ENCODE measurements around the gene SCAPER.

Gene SCAPER

DNA sequence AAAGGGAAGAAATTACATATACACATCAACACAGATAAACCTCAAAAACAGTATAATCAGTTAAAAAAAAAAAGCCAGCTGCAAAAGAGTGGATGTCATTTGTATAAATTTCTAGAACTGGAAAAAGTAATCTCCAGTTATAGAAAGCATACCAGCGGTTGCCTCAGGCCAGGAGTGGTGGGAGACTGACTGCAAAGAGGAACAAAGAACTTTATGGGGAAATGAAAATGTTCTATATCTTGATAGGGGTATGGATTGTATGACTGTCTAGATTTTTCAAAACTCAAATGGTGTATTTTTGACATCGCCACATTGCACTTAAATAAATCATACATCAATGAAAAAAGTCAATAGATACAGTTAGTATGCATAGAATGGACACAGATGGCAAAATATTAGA, 241.6 kb downstream of the SCAPER start:
- DNase-seq: no peak

DNA sequence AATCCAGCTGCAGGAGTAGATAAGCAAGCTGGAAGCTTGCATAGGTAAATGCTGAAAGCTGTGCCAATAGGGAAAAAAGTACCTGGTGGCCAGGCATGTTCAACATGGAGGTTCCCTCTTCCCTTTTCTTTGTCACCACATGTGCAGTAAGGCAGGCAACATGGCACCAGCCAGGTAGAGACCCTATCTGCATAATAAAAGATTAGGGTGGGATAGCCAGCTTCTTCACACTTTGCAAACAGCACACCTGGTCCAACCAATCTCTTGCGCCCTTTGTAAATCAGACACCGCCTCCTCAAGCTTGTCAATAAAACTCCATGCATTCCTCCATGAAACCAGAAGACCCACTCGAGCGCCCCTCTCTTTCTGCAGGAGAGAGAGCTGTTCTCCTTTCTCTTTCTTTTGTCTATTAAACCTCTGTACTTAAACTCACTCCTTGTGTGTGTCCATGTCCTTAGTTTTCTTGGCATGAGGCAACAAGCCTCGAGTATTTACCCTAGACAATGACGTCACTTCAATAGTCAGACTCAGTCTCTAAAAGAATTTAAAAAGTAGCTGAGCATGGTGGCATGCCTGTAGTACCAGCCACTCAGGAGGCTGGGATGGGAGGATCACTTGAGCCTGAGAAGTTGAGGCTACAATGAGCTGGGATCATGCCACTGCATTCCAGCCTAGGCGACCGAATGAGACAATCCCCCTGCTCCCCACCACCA, 256.3 kb downstream of the SCAPER start:
- DNase-seq: no peak

DNA sequence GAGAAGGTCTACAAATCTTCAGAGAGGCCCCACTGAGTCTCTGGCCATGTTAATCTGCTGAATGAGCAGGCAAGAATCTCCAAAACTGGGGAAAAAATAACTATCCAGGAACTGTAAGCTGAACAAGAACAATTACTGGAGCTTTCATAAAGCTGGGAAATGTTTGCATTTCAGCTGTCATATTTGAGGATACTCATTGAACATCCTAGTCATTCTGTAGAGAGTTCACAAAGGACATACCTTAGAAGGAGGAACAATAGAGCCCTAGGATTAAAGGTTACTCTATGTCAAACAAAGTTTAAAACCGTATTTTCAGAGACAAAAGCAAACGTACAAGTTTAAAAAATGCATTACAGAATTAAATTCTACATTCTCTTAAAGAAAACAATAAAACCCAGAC, 257.5 kb downstream of the SCAPER start:
- DNase-seq: no peak

DNA sequence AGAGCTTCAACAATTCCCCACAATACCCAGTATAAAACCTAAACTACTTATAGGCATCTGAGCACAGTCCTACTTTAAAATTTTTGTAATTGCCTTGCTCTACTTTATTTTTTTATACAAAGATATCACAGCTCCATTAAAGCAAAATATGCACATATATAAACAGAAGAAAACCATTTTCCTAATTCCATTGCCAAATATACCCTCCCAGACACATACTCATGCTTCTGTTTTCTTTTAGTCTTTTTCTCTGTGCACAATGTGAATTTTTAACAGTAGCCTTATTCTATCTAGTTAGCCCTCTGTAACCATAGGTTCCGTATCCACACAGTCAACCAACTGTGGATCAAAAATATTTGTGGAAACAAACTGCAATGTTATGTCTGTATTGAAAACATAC, 260.5 kb downstream of the SCAPER start:
- DNase-seq: no peak

DNA sequence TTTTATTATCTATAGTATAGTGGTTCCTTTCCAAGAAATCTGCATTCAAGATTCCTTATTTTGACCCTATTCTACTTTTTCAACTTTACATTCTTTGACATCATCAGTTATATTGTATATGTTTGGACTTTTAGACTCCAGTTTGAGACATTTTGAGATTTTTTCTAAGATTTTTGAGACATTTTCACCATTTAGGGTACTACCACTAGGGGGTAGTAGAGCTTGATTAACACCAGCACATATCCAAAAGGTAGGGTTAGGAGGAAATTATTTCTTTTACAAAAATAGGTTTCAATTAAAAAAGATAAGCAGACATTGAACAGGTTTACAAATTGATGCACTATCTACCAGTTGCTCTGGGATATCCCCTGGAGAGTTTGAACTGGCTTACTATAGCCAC, 262.5 kb downstream of the SCAPER start:
- no peak for DNase-seq

DNA sequence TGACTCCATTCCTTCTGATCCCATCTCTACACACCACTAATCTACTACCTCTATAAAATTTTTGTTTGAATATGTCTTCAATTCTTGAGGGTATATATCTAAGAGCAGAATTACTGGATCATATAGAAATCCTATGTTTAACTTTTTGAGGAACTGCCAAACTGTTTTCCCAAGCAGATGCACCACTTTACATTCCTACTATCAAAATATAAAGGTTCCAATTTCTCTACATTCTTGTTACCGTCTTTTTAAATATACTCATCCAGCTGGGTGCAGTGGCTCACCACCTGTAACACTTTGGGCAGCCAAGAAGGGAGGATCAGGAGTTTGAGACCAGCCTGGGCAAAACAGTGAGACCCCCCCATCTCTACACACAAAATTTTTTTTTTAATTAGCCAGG, 268.0 kb downstream of the SCAPER start:
- DNase-seq: no peak

DNA sequence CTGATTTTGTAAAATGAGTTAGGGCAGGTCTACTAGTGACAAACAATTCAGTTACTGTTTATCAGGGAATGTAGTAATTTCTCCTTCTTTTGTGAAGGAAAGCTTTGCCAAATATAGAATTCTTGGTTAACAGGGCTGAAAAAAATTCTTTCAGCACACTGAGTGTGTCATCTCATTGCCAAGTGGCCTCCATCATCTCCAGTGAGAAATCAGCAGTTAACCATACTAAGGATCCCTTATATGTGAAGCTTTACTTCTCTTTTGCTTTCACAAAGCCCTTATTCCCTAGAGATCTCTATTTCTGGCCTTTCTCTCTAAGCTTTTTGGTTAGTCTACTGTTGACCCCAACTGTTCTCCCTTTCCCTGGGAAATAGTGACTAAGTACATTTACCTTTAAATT, 269.1 kb downstream of the SCAPER start:
- no peak for DNase-seq

DNA sequence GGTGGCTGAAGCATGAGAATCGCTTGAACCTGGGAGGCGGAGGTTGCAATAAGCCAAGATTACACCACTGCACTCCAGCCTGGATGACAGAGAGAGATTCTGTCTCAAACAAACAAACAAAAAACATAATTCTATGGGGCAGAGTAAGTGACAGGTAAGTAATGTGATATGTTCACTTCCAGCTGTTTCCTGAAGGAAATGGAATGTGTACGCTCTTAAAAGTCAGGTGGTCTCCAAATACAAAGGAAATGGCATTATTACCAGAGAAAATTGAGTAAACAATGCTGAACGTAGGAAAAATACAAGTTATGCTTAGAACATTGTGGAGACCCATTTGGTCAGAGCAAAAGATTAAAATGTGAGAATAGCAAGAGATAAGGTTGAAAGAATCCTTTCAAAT, 278.5 kb downstream of the SCAPER start:
- no peak for DNase-seq

DNA sequence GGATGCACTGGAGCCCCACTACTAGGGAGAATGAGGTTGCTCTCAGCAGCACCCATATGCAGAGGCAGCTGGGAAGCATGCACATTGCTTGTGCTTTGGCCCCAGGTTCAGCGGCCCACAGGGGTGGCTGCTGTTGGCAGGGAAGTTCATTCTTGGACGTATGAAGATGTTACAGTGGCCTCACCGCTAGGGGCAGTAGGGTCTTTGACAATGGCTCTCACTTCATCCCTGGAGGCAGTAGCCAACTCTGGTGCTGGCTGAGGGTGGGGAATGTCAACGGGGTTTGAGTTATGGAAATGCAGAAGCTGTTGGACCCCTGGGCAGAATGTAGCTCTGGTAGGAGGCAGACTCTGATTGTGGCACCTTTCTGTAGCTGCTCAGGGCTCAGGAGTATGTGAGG, 279.9 kb downstream of the SCAPER start:
- DNase-seq: no peak

DNA sequence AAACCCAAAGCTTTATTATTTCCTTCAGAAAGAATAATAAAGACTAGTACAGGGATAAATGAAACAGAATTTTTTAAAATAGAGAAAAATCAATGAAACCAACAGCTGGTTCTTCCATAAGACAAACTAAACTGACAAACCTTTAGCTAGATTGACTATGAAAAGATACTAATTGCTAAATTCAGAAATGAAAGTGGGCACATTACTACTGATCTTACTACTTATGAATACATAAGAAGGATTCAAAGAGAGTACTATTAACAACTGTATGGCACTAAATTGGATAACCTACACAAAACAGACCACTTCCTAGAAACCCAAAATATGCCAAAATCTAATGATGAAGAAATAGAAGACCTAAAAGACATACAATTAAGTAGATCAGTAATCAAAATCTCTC, 290.4 kb downstream of the SCAPER start:
- DNase-seq: no peak

DNA sequence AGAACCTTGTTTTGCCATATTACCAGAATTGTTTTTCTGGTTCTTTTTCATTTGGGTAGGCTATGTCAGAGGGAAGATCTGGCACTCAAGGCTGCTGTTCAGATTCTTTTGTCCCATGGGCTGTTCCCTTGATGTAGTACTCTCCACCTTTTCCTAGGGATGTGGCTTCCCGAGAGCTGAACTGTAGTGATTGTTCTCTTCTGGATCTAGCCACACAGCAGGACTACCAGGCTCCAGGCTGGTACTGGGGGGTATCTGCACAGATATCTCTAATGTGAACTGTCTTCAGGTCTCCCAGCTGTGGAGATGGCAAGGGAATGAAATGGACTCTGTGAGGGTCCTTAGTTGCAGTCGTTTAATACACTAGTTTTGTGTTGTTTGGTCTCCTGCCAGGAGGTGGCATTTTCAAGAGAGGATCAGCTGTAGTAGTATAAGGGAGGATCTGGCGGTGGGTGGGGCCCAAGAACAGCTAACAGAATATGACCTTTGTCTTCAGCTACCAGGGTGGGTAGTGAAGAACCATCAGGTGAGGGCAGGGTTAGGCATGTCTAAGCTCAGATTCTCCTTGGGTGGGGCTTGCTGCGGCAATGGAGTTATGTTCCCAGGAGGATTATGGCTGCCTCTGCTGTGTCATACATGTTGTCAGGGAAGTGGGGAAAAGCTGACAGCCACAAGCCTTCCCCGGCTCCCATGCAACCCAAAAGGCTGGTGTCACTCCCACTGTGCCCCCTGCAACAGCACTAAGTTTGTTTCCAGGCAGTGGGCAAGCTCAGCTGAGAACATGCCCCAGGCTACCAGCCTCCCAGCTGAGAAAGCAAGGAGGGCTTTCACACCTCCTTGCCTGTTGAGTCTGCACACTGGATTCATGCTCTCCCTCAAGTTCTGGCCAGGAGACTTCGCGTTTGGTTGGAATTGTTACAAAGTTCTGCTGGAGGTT, 316.1 kb downstream of the SCAPER start:
- no peak for DNase-seq

DNA sequence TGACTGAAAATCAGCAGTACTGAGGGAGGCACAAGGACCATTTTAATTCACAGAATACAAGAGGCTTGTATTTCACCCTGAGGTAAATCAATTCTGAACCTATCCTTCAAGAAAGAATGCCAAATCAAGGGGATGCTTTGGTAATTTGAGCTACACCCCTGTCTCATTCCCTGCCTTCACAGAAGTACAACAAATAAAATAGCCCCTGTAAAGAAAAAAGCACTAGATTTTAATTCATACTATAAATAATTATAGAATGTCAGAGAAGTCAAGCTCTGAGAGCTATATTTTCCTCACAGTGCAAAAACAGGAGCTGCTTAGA, 319.6 kb downstream of the SCAPER start:
- no peak for DNase-seq

DNA sequence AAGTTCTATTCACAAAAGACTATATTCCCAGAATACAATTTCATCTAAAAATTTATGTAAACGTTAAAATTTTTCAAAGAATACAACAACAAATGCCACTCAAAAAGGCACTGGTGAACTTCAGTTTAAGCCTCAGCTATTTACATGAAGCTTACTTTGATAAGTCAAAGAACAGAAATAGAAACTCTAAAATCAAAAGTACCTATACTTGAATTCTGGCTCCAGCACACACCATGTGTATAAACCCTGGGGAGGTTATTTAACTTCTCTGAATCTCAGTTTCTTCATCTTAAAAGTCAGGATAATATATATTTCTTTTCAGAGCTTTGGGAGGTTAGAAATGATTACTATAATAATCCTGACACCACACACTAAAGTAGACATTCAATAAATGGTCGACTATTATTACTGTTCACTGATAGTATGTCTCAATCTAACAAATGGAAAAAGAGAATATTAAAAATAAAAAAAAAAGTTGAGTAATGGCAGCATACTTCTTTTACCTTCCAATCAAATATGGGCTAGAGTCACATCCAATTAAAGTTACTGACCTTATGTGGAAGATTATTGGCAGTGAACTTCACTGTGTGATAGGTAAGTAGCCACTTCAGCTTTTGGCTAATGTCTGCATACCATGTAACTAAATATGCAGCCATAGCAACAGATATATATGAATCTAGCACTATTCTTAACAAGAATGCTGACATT, 320.1 kb downstream of the SCAPER start:
- DNase-seq: no peak

DNA sequence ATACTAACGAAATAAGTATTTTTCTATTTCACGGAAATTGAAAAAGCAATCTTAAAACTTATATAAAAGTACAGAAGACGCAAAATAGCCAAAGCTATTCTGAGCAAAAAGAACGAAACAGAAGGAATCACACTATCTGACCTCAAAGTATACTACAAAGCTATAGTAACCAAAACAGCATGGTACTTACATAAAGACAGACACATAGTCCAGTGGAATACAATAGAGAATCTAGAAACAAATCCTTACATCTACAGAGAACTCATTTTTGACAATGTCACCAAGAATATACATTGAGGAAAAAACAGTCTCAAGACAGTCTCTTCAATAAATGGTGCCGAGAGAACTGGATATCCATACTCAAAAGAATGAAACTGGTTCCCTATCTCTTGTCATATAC, 322.6 kb downstream of the SCAPER start:
- no peak for DNase-seq

DNA sequence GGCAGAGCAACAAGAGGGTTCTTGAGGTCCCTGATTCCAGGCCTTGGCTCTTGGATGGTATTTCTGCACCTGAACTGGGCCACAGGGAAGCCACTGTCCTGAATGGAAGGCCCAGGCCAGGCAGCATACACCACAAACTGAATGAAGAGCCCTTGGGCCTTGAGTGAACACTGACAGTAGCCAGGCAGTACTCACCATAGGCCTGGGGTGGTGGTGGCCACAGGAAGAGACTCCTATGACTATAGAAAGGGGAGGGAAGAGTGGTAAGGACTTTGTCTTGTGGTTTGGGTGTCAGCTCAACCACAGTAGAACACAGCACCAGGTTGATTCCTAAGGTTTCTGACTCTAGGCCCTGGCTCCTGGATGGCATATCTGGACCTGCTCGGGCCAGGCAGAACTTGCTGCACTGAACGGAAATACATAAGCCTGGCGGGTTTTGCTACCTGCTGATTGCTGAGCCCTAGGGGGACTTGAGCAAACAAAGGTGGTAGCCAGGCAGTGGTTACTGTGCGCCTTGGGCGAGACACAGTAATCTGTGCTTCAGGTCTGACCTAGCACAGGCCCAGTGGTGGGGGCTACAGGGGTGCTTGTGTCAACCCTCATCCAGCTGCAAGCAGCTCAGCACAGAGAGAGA, 327.1 kb downstream of the SCAPER start:
- no peak for DNase-seq

DNA sequence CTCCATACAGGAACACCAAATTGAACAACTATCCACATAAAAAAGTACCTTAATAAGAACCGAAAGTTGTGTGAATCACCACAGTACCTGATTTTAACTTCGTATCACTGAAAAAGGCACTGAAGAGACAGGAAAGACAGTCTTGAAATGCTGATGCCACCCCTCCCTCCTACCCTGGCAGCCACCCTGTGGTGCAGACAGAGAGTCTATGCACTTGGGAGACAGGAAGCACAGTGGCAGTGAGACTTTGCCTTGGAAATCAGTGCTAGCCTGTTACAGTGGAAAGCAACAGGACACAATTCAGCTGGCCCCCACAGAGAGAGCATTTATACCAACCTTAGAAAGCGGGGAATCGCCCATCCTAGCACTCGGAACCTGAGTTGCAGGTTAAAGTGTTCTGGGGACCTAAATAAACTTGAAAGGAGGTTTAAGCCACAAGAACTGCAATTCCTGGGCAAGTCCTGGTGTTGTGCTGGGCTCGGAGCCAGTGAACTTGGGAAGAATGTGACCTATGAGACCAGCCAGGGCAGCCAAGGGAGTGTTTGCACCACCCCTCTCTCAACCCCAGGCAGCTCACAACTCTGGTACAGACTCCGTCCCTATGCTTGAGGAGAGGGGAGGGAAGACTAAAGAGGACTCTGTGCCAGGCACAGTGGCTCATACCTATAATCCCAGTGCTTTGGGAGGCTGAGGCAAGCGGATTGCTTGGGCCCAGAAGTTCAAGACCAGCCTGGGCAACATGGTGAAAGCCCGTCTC, 328.4 kb downstream of the SCAPER start:
- DNase-seq: peak; percentile 39

DNA sequence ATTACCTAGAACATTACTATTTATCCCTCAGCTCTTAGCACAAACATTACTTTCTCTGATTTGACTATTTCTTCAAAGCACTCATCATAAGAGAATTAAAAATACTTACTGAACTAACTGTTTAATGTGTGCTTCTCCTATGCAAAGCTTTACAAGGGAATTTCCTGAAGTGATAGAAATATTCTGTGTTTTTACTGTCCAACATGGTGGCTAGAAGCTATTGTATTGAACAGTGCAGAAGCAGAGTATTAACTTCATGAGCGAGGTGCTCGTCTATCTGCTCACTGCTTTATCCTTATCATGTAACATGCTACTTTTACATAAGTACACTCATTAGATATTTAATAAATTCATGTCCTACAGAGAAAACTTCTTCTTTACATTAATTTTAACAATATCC, 329.5 kb downstream of the SCAPER start:
- DNase-seq: no peak

DNA sequence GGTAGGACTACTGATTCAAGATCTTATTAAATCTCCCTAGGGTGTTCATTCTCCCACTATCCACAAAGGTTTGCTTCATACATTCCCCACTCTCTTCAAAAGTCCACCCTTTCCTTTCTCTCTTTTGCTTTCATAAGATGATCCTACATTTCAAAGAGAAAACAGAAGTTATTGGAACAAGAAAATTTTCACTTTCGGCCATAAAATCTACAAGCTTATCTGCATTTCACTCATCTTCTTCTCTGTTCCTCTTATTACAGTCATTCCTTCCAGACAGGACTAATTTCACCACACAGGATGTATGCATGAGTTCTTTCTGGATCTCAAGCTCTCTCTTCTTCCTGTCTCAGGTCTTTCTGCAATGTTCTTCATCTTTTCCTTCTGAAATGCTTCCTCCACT, 329.9 kb downstream of the SCAPER start:
- no peak for DNase-seq

DNA sequence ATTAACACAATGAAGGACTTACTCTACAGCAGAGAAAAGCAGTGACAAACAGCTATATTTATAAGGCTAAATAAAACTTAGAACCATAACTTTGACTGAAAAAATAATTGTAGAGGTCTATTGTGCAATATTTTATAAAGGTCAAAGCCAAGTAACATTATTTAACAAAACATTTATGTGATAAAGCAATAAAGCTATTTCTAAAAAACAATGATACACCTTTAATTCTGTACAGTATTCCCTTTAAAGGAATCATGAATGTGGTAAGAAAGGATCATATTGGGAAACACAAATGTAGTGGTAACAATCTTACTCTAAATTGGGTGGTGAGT, 332.2 kb downstream of the SCAPER start:
- no peak for DNase-seq

DNA sequence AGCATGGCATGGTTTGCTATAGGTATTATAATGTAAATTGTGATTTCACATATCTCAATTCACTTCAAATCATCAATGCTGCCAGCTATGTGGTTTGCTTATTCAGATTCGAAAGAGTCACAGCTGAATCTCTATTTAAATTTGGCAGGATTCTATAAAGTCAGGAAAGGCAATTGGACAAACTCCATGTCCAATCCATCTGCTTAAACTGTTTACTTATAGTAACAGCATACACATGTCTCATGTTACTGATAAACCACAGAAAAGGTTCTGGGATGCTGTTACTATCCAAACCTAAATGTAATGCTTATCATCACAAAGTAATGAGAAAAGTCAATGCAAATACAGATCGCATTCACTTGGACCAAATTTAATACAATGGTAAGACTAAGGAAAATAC, 338.9 kb downstream of the SCAPER start:
- no peak for DNase-seq

DNA sequence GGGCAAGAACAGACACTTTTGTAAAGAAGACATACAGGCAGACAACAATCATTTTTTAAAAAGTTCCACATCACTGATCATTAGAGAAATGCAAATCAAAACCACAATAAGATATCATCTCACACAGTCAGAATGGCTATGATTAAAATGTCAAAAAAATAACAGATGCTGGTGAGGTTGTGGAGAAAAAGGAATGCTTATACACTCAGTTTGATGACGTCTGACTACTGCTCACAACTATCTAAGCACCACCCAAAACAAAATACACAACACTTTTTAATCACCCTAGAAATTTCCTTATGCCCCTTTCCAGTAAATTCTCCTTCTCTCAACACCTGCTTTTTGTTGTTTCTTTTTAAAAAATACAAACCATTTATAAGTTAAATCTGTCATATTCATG, 339.8 kb downstream of the SCAPER start:
- no peak for DNase-seq

DNA sequence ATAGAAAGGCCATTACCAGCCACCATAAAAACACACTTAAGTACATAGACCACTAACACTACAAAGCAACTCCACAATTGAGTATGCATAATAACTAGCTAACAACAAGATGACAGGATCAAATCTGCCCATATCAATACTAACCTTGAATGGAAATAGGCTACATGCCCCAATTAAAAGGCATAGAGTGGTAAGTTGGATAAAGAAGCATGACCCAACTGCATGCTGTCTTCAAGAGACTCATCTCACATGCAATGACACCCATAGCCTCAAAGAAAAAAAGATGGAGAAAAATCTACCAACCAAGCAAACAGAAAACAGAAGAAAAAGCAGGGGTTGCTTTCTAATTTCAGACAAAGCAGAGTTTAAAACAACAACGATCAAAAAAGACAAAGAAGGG, 349.9 kb downstream of the SCAPER start:
- DNase-seq: no peak

DNA sequence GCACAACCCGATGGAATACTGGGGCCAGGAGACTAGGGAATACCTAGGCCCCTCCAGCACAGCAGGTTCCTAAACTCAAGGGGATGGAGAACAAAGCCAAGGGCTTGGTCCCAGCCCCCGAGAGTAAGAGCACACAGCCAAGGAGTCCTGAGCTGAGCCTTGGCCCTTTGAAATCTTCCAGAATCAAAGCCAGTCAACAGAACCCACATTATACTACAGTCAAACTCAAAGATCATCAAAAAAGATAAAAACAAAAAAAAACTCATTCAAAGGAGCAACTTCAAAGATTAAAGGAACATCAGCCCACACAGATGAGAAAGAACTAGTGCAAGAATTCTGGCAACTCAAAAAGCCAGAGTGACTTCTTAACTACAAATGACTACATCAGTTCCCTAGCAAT, 351.6 kb downstream of the SCAPER start:
- DNase-seq: no peak

Measured in stimulated activated CD4-positive, alpha-beta T cell treated with anti-CD3 and anti-CD28 coated beads, Interleukin-15, amount 100 ng/mL, for 24 hours (primary cell).